ENCODE data around the gene CARD11. TPM values are rescaled to one million over a fixed set of nuclear protein-coding genes. Genes with fewer than 3 reads are reported as not detected.

CARD11 gene
- total and polyA plus RNA-seq, 2 of the 4 experiments (the other 2 are of a cell fraction) = 0.18 to 0.26 TPM

GRCh38 chr7:3005257-3005656 is 38.4 kb downstream of the CARD11 start:
- Histone ChIP-seq H2AK9ac (replicated peaks; ENCODE audit: low read depth, low read length, poor library complexity) (no peak overlapping the region), H3K27me3 (ENCODE audit: control insufficient read depth, insufficient read depth, low read length) (no peaks in the 10 kb centered on the region), H3K56ac (ENCODE audit: extremely low read depth, insufficient read depth, low read length) (no peak overlapping the region), H4K91ac (ENCODE audit: insufficient read depth, low read depth, low read length) (no peak overlapping the region), H3K4me1 (ENCODE audit: control insufficient read depth, insufficient read depth, low read length) (no peaks in the 10 kb centered on the region), H3K9me1 (ENCODE audit: insufficient read depth, low read length) (no peaks in the 10 kb centered on the region), H3K36me3 (ENCODE audit: control insufficient read depth, insufficient read depth, low read length) (no peaks in the 10 kb centered on the region), H2BK15ac (ENCODE audit: low read depth, low read length) (no peak overlapping the region), H3K14ac (replicated peaks; ENCODE audit: low read depth, low read length) (no peak overlapping the region), H3K4me2 (ENCODE audit: low read depth, low read length) (no peak overlapping the region), H4K5ac (ENCODE audit: low read depth, low read length) (no peak overlapping the region), H3K4me3 (ENCODE audit: insufficient read depth, low read depth, low read length) (no peak overlapping the region), H2BK120ac (ENCODE audit: low read depth, low read length) (no peak overlapping the region), H2BK20ac (ENCODE audit: low read depth, low read length) (no peak overlapping the region), H4K8ac (ENCODE audit: low read depth in 2 of 2, low read length in 2 of 2) (no peak overlapping the region), H3K23ac (ENCODE audit: low read depth, low read length) (no peak overlapping the region), H3K18ac (ENCODE audit: low read depth, low read length) (no peak overlapping the region), H3K27ac (ENCODE audit: insufficient read depth, low read length) (no peak overlapping the region), H2BK5ac (ENCODE audit: low read depth, low read length, poor library complexity, severe bottlenecking) (no peak overlapping the region), H3K9me3 (ENCODE audit: control insufficient read depth, insufficient read depth, low read length) (no peaks in the 10 kb centered on the region), H3K79me1 (ENCODE audit: low read depth in 1 of 2, low read length in 2 of 2) (no peaks in the 10 kb centered on the region), H2AK5ac (ENCODE audit: low read depth, low read length) (no peak overlapping the region), H3K9ac (ENCODE audit: low read depth, low read length) (no peak overlapping the region), H4K20me1 (ENCODE audit: insufficient read depth, low read length) (no peaks in the 10 kb centered on the region), H3K4ac (ENCODE audit: low read depth, low read length) (no peak overlapping the region), H2AFZ (replicated peaks; ENCODE audit: low read length, poor library complexity) (no peak overlapping the region)
- intact Hi-C loops (cut with micrococcal nuclease) (no loop called here), in situ Hi-C loops (cut with MboI; ENCODE audit: low sequenced_read_pairs) (no loop called here), dilution Hi-C loops (cut with HindIII; ENCODE audit: low sequenced_read_pairs, unreplicated experiment) (no loop called here)
- ATAC-seq (ENCODE audit: low read depth) (no peak; the same call in 1 of the 2 replicates), DNase-seq (no peak)
- BruUV-seq (replicated peaks) = no TSS peak
- TF ChIP-seq POLR2A (IDR thresholded peaks at IDR 0.05; ENCODE audit: low read depth, low read length) (no peak), BHLHE40 (IDR thresholded peaks at IDR 0.05; ENCODE audit: low read depth, low read length) (no peak), RAD21 (IDR thresholded peaks at IDR 0.05; ENCODE audit: low read length) (no peak), FOS (IDR thresholded peaks at IDR 0.05; ENCODE audit: low read depth, low read length) (no peak), RCOR1 (IDR thresholded peaks at IDR 0.05; ENCODE audit: insufficient replicate concordance, low read length) (no peak)
- TF ChIP-seq, protein P1, sequence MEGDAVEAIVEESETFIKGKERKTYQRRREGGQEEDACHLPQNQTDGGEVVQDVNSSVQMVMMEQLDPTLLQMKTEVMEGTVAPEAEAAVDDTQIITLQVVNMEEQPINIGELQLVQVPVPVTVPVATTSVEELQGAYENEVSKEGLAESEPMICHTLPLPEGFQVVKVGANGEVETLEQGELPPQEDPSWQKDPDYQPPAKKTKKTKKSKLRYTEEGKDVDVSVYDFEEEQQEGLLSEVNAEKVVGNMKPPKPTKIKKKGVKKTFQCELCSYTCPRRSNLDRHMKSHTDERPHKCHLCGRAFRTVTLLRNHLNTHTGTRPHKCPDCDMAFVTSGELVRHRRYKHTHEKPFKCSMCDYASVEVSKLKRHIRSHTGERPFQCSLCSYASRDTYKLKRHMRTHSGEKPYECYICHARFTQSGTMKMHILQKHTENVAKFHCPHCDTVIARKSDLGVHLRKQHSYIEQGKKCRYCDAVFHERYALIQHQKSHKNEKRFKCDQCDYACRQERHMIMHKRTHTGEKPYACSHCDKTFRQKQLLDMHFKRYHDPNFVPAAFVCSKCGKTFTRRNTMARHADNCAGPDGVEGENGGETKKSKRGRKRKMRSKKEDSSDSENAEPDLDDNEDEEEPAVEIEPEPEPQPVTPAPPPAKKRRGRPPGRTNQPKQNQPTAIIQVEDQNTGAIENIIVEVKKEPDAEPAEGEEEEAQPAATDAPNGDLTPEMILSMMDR (conservative IDR thresholded peaks at IDR 0.05; ENCODE audit: low read depth, low read length) = no peak
- POLR2A ChIA-PET (ENCODE audit: unreplicated experiment) = no interaction called here
- no CpG with 5 or more reads among the region's 3 CpGs for WGBS, 2 experiments (ENCODE audit: extremely low coverage in 2 of 2, insufficient read length in 1 of 2)
- CTCF ChIA-PET = no interaction called here

Data from IMR-90 (cell line).